HG02943 (cell line): ENCODE results near the gene NBAS.

Experiments
- ATAC-seq: cut with Tn5 transposase; IDR thresholded peaks from one replicate; pipeline ENCODE4 v1.9.1; 2021; ENCODE audit warnings: mild to moderate bottlenecking, low read depth, moderate library complexity; ENCODE audit not compliant: unreplicated experiment

Gene NBAS

DNA sequence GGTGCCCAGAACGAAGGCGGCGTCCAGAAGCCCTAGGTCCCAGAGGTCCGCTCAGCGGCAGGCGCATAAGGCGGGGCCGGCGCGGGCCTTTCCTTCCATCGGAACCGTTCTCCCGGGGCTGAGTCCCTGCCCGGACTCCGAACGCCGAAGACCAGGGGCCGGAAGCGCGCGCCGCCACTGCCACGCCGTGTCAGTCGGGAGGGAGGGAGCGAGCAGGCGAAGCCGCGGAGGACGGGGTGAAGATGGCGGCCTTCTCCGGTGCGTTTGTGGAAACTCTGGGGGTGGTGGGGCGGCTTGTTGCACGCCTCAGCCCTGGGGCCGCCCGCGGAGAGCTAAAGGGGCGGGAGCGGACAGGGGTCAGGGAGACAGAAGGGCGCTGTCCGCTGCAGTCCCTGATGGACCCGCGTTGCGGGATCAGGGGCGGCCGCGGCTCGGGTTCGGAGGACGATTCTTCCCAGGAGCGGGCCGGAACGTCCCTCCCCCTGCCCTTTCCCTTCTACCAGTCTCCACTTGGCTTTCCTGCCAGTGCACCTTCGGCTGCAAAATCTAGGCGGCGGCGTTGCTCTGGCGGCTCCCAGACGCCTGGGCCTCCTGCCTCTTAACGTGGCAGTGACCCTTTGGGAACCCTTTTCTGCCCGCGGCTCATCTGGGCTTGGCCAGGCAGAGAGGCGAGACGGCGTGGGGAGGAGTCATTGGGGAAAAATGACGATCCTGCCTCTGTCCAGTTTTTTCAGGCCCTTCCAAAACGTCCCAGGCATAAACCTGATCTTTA is 30.7 kb upstream of the NBAS start, which contains the start of gene DDX1:
Gene DDX1, plus strand, starts transcription at position 177 of the 772 bp plus-strand sequence. Its CDS starts 66 bp downstream, at position 243.
- peak; percentile 96 for ATAC-seq

DNA sequence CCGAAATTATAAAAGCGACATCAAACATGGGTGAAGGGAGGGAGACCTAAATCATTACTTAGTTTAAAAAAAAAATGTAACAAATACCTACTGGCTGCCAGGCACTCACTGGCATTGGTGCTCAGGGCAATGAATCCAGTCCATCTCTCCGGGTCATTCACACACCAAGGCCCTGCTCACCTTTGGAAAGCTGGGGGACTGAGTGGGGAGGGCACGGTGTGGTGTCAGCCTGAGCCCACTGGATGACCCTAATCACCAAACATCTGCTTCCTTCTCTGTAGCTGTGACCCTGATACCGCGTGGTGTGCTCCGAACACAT is 30.2 kb upstream of the NBAS start:
- no peak for ATAC-seq

DNA sequence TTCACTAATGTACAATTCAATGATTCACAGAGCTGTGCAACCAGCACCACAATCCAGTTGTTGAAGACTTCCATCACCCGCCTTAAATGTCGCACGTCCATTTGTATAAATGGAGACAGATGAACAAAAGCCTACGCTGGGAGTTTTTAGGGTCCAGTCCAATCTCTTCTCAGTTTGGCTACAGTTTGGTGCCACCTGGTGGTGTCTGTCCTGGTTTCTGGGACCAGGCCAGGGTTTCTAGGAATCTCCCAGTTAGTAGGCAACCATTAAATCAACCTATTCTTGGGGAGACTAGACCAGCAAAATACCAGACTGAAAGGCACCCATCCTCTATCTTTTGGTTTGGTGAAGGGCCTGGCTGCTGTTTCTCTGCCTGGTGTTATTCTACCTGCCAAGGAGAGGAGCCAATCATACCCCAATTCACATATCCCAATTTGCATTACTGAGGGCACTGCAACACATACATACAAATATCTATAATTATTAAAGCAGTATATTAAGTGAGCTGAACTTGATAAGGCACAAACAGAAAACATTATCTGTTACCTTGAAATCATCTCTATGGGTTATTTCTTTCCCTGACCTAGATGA is 27.3 kb upstream of the NBAS start:
- no peak for ATAC-seq

DNA sequence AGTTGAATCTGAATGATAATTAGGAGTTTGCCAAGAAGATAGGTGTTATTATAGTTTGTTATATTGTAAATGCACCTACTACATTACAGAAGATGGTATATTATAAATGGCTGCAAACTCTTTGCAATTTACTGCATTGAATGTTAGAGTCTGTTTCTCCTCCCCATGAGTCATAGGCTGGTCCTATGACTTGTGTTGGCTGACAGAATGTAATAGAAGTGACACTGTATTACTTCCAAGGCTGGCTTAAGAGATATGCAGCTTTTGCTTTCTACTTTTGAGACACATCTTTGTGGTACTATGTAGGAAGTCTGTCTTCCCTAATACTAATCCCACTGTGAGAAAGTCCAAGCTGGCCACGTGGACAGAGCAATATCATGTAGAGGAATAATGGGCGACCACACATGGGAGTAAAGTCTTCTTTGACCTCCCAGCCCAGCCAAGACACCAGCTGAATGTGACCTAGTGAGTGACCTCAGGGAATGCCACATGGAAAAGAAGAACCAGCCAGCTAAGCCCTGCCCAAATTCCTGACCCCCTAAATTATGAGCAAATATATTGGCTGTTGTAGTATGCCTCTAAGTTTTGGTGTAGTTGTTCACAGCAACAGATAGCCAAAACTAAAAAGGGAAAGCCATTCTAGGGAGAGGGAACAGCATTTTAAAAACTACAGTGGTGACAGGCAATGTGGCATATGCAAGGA is 23.8 kb upstream of the NBAS start:
- ATAC-seq: no peak

DNA sequence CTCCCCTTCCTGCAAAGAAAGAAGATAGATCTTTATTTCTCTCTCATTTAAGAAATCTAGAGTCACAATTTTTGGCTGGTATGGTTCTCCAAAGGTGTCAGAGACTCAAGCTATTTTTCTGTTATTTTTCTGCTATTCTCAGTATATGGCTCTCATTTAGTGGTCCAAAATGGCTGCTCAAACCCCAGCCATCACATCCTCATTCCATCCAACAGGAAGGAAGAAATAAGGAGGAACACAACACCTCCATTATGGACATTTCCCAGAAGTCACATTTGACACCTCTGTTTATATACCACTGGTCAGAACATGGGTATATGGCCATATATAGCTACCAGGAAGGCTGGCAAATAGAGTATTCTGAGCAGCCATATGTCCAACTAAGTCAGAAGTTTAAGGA is 23.2 kb upstream of the NBAS start:
- ATAC-seq: no peak

DNA sequence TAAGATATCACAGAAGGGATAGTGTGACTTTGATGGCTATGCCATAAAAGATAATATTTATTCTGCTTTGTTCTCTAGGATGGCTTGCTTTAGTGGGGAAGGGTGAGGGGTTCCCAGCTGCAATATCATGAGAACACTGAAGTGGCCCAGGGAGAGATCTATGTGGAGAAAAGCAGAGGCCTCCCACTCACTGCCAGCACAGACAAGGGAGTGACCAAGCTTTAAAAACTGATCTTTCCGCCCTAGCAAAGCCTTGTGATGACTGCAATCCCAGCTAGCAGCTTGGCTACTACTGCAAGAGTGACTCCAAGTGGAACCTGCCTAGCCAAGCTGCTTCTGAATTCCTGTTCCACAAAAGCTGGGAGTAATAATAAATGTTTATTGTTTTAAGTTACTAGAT is 22.7 kb upstream of the NBAS start:
- no peak for ATAC-seq

DNA sequence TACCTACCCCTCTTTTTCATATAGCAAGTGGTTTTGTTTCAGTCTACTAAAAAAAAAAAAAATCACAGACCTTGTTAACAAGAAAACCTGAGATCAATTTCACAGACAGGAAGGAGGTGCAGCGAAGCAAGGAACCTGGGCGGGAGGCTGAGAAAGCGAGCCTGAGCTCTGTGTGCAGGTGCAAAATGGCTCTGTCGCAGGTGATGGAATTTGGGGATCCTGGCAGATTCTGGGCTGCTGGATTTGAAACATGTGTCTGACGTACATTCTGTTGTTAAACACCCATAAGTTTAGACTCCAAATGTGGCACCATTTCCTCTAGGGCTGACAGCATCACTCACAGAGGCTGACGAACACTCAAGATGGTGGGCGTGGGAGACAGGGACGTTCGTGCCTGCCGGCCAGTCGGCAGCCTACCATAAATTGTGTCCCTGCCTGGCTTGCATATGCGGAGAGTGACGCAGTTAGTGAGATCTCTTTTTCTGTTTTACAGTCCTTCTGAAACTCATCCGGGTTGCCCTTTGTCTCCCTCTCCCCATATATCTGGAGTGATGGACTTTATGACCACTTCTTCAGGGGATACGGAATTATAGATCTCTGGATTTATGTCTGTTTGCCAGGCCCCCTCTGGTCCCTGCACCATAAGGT is 21.7 kb upstream of the NBAS start:
- no peak for ATAC-seq

DNA sequence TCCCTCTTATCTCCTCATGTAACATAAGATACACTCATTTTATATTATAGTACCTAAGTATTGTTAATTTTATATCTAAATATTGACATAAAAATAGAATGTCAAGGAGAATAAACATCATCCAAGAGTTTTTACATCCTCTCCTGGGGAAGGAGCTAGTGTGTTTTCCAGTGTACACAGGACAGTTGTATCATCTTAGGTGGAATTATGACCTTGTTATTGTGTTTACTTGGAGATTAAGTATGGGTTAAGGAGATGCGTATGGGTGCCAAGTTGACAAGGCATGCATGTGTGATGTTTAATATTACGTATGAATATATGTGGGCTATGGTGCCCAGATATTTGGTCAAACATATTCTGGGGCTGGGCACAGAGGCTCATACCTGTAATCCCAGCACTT is 19.3 kb upstream of the NBAS start:
- no peak for ATAC-seq

DNA sequence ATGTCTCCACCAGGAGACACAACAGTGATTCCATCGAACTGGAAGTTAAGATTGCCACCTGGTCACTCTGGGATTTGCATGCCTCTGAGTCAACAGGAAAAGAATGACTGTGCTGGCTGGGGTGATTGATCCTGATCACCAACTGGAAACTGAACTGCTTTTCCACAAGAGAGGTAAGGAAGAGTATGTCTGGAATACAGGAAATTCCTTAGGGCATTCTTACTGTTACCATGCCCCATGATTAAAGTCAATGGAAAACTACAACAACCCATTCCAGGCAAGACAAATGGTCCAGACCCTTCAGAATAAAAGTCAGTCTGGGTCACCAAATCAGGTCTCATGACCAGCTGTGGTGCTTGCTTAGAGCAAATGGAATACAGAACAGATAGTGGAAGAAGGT is 18.5 kb upstream of the NBAS start:
- no peak for ATAC-seq

DNA sequence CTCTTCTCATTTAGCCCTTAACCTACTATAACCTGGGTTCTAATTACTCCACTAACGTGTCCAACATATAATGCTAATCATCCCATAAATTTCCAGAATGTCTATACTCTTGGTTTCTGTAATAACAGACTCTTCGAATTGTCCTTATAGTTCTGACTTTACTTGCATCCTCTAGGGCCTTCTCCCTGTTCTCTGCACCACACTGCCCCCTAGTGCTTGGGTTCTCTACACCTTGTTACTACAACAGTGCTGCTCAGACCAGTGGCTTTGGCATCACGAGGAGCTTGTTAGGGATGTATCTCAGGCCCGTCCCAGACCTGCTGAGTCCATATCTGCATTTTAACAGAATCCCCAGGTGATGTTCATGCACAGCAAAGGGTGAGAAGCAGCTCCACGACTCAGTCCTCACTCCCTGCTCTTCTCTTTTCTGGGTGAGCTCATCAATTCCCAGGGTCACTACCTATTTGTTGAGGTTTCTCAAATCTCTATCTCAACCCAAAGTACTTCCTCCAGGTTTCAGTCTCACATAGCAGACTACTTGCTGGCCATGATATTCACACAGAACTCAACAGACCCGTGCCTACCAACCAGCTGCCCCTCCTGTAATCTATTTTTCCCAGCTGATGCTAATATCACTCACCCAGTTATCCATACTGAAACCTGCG is 16.1 kb upstream of the NBAS start:
- peak; percentile 95 for ATAC-seq

DNA sequence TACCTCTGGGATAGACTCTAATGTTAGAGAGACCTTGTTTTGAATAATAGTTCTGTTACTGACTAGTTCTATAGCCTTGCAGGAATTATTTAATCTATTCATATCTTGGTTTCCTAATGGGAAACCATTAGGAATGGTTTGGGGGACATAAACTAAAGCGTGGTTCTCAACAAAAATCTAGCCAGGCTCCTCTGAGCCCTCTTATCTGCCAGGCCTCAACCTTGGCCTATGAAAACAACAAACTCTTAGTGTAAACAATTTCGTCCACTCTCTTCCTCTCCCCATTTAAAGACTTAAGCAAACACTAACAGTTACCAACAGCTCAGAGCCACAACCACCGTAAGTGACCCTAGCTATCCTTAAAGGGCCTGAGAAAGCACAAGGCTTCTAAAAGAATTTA is 10.6 kb upstream of the NBAS start:
- ATAC-seq: no peak

DNA sequence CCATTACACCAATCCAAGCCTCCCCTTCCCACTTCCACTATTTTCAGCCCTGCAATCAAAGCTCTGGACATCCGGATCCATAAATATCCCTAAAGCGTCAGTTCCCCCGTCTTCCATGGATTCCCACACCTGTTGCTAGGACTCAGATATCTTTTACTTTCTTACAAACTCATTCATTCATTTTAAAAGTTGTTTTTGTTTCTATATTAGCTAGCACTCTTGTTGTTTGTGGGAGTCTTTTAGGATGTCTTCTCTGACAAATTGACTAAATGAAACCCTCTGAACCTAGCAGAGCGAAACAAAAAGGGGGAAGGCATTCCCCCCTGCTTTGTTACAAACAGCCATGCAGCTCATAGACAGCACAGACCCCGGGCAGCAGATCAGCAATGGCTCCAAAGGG is 9.0 kb upstream of the NBAS start:
- no peak for ATAC-seq

DNA sequence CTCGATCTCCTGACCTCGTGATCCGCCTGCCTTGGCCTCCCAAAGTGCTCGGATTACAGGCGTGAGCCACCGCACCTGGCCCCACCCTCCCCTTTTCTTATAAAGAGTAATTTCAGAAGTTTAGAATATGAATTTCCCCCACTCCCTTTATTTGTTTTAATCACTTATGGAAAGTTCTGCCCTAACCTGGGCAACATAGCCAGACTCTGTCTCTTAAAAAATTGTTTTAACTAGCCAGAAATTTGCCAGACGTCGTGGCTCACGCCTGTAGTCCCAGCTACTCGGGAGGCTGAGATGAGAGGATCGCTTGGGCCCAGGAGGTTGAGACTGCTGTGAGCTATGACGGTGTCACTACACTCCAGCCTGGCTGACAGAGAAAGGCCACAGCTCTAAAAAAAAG is 7.7 kb upstream of the NBAS start:
- ATAC-seq: no peak

DNA sequence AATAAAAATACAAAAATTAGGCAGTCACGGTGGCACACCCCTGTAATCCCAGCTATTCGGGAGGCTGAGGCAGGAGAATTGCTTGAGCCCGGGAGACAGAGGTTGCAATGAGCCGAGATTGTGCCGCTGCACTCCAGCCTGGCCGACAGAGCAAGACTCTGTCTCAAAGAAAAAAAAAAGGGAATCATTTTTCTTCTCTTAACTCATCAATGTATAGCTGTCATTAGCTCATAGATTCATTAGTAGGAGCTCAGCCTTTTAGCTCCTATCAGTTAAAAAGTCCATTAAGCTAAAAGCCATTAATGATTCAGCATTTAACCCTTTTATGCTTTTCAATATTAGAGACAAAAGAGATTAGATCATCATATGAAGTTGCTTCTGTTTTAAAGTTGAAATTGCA is 5.8 kb upstream of the NBAS start:
- ATAC-seq: no peak

DNA sequence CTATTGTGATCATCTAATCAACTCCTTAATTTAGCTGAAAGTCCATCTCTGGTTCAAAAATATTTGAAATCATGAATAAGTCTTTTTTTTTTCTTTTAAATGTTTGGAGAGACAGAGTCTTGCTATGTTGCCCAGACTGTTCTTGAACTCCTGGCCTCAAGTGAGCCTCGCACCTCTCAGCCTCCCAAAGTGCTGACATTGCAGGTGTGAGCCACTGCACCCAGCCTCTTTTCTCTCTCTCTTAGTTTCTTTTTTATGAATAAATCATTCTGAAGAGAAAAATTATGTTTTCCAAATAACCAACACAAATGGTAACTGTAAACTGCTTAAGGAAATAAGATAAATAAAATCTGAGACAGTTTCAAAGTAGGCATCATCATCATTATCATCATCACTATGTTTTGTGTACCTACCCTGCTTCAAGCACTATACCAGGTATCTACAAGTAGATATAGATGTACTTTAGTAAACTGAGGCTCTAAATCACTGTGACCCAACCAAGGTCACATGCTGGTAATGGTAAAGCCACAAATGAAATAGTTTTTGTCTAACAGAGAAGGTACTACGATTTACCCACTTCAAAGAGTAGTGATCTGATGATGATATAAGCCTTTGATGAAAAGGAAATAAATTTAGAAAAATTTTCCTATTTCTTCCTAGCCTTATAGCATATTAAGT is 5.0 kb upstream of the NBAS start:
- no peak for ATAC-seq

DNA sequence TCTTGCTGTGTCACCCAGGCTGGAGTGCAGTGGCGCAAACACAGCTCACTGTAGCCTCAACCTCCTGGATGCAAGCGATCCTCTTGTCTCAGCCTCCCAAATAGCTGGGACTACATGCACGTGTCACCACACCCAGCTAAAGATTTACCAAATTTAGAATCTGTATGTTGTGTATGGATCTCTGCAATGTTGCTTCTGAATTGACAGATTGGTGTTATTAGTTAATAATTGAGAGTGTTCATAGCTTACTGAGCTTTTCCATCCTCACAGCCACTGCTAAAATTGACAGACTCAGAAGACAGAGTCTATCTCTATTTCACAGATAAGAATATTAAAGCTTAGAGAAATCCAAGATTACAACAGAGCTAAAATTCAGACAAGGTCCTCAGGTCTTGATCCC is 4.3 kb upstream of the NBAS start:
- no peak for ATAC-seq

DNA sequence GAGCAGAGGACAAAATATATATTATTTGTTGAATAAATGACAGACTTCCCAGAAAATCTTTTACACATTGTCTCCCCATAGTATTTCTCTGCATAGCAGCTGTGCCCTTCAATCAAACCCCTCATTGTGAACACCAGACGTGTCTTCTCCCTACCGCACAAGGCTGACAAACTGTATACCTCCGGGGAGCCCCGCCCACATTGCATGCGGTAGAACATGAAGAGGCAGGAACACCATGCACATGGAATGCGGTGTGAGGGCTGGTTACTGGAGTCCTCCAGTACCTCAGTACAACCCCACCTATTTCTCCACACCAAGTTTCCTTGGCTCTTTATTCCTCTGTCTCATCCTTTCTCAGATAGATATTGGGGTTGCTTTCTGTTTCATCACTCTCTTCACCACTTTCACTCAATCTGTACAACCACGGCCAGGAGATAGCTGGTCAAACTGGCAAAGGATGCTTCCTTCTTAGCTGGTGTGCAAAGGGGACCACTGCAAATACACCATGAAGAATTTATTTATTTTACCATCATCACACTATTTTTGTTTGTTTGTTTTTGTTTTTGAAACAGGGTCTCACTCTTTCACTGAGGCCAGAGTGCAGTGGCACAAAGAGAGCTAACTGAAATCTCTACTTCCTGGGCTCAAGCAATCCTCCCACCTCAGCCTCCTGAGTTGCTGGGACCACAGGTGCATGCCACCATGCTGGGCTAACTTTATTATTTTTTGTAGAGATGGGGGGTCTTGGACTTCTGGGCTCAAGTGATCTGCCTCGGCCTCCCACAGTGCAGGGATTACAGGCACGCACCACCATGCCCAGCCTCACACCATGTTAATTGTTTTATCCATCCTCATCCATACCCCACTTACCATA is 2.3 kb upstream of the NBAS start:
- ATAC-seq: no peak

DNA sequence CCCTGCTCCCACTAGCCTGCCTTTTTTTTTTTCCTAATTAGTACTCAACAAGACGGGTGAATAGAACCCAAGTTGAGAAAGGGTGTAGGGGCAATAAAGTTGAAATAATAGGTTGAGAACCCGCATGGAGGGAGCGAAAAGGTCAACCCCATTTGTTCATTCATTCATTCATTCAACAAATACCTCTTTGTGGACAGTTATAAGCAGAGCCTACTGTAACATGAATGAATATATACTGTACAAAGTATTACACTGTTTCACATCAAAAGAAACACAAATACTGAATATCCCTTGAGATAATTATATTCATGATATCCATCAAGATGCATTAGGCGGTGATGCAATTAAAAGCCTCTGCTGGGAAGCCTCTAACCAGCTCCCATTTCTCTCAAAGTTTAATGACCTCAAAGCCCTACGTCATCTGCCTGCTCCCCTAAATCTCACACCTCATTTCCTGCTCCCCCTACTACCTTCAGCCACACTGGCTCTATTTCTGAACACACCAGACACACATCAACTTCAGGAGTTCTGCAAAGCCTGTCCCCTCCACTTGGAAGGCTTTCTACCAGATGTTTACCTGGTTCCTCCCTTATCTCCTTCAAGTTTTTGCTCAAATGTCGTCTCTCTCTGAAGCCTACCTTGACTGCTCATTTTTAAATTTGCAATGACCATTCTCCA is 1.4 kb upstream of the NBAS start:
- ATAC-seq: no peak
